Measurements from ENCODE around the gene SH3GL2.

SH3GL2 gene

DNA sequence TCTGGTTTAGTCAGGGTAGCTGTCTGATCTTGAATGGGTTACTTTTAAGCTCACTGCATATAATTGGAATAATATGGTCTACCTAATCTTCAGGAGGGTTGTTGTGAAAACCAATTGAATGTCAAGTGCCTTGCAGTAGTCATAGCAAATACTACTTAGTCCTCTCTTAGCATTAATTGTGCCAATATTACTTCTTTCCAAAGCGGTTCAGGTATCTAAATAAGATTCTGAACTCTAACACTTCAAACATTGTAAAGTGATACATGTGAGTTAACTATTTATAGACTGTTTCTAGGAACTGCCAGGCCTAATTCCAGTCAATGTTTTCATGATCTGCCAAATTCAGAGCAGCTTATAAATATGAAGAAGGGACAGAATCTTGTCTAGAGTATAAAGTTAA is 140.2 kb downstream of the SH3GL2 start:
- in situ Hi-C loops (cut with MboI; ENCODE audit: low sequenced_read_pairs, unreplicated experiment), result no loop called here
- TF ChIP-seq, protein P1, sequence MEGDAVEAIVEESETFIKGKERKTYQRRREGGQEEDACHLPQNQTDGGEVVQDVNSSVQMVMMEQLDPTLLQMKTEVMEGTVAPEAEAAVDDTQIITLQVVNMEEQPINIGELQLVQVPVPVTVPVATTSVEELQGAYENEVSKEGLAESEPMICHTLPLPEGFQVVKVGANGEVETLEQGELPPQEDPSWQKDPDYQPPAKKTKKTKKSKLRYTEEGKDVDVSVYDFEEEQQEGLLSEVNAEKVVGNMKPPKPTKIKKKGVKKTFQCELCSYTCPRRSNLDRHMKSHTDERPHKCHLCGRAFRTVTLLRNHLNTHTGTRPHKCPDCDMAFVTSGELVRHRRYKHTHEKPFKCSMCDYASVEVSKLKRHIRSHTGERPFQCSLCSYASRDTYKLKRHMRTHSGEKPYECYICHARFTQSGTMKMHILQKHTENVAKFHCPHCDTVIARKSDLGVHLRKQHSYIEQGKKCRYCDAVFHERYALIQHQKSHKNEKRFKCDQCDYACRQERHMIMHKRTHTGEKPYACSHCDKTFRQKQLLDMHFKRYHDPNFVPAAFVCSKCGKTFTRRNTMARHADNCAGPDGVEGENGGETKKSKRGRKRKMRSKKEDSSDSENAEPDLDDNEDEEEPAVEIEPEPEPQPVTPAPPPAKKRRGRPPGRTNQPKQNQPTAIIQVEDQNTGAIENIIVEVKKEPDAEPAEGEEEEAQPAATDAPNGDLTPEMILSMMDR (IDR thresholded peaks at IDR 0.05; ENCODE audit: borderline replicate concordance, control extremely low read depth, extremely low read depth, insufficient read depth, missing control alignments), result no peak
- no peak for DNase-seq (ENCODE audit: low spot score)

DNA sequence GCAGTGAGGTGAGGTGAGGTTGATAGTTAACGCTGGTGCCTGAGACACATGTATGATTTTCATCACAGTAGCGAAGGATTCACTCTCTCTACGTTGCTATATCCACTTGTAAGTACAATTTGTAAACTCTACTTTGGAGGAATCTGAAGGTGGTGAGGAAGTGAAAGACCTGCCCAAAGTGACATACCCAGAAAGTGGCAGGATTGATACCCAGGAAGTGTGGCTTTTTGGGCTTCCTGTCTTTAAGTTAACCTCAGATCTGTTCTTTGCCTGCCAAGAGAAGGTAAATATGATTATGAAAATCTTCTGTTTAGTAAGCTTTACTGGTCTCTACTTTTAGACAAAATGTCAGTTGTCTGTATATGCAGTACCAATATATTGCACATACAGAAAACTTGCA is 143.1 kb downstream of the SH3GL2 start:
- DNase-seq (ENCODE audit: low spot score), result no peak
- in situ Hi-C loops (cut with MboI; ENCODE audit: low sequenced_read_pairs, unreplicated experiment), result no loop called here
- TF ChIP-seq, protein P1 (IDR thresholded peaks at IDR 0.05; ENCODE audit: borderline replicate concordance, control extremely low read depth, extremely low read depth, insufficient read depth, missing control alignments), result no peak

DNA sequence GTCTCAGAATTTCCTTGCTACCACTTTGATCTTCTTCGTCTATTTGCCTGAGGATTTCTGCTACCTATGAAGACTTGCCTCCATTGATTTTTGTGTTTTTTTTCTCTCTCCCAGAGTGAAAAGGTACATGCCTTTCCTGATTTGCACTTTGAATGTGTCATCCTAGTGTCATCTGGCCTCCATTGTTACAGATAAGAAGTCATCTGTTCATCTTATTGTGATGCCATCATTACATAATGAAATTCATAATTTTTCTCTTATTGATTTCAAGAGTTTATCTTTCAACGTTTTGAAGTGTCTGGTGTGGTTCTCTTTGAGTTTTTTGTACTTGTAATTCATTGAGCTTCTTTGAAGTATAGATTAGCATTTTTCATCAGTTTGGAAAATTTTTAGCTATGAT is 144.8 kb downstream of the SH3GL2 start:
- DNase-seq (ENCODE audit: low spot score), result no peak
- in situ Hi-C loops (cut with MboI; ENCODE audit: low sequenced_read_pairs, unreplicated experiment), result no loop called here
- TF ChIP-seq, protein P1 (IDR thresholded peaks at IDR 0.05; ENCODE audit: borderline replicate concordance, control extremely low read depth, extremely low read depth, insufficient read depth, missing control alignments), result no peak

DNA sequence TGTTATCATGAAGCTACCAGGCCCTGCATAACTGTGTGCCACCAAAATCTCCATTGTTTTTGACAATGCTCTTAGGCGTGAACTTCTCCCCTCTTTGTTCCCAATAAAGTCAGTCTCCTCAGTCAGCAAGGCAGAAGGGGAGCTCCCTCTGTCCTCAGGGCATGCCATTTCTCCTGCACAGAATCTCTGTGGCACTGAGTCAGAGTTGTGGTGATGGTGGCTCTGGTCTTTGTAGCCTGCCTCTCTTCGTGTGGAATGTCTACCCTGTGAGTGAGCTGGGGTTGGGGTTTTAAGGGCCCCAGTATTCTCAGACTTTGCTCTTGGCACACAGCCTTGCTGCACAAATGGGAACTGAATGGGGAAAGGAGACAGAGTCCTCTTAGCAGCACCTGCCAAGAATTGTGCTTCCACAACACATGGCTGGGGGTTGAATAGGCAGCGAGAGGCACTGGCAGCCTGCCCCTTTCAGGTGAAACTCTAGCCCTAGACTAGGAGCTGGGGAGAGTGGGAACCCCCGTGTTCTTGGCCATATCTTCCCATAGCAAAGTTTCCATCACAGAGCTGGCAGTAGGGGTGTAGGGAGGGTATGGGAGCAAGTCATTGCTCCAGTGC is 146.6 kb downstream of the SH3GL2 start:
- no peak for DNase-seq (ENCODE audit: low spot score)
- TF ChIP-seq, protein P1 (IDR thresholded peaks at IDR 0.05; ENCODE audit: borderline replicate concordance, control extremely low read depth, extremely low read depth, insufficient read depth, missing control alignments), result no peak
- in situ Hi-C loops (cut with MboI; ENCODE audit: low sequenced_read_pairs, unreplicated experiment), result no loop called here

DNA sequence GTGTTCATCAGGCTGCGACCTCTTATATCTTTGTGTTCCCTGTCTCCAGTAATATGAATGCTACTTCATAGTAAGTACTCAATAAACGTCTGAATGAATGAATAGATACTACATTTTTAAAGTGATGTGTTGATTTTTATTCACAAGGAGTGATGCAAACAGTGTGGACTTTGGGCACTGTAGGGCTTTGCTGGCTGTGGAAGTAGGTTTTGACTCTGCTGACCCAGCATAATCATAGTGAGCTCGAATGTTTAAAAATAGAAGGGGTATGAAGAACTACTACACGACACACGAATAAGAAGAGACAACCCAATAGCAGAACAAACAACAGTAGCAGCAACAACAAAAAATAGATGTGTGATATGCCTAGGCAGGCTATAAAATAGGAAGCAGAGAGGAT is 147.4 kb downstream of the SH3GL2 start:
- TF ChIP-seq, protein P1 (IDR thresholded peaks at IDR 0.05; ENCODE audit: borderline replicate concordance, control extremely low read depth, extremely low read depth, insufficient read depth, missing control alignments), result no peak
- no peak for DNase-seq (ENCODE audit: low spot score)
- in situ Hi-C loops (cut with MboI; ENCODE audit: low sequenced_read_pairs, unreplicated experiment), result no loop called here

DNA sequence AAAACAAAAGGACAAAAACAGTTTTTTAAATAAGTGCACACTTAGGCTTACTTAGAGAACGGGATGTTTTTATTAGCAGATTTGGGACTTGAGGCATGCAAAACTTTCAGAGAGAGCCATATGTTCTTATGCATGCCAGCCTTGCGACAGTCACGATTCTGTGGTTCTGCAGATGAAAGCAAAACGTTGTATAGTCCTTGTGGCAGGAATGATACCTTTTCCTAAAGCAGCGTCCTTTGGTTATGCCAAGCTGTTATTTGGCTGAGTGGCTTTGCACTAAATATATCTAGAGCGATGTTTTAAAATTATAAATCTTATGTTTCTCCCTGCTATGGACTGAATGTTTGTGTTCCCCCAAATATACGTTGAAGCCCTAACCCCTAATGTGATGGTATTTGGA is 152.0 kb downstream of the SH3GL2 start:
- no peak for DNase-seq (ENCODE audit: low spot score)
- TF ChIP-seq, protein P1 (IDR thresholded peaks at IDR 0.05; ENCODE audit: borderline replicate concordance, control extremely low read depth, extremely low read depth, insufficient read depth, missing control alignments), result no peak
- in situ Hi-C loops (cut with MboI; ENCODE audit: low sequenced_read_pairs, unreplicated experiment), result no loop called here

Measured in GM13976 (cell line).